Endothelial cell (in vitro differentiated cells): Measurements from ENCODE around the gene CFAP221. TPM values are rescaled to one million over a fixed set of nuclear protein-coding genes. Genes with fewer than 3 reads are reported as not detected.

Experiments
- DNase-seq: peaks from one replicate; pipeline ENCODE4 v3.0.0; 2021; ENCODE audit warnings: low spot score
- H3K27ac Mint-ChIP-seq: one replicate; pipeline ENCODE4 v1.8.0; 2021; ENCODE audit warnings: mixed read lengths, inconsistent platforms; ENCODE audit not compliant: unreplicated experiment
- H3K27me3 Mint-ChIP-seq: one replicate; pipeline ENCODE4 v1.8.0; 2021; ENCODE audit warnings: mild to moderate bottlenecking, moderate library complexity, mixed read lengths, inconsistent platforms; ENCODE audit not compliant: unreplicated experiment
- H3K36me3 Mint-ChIP-seq: one replicate; pipeline ENCODE4 v1.8.0; 2021; ENCODE audit warnings: mild to moderate bottlenecking, low read depth, mixed read lengths, inconsistent platforms; ENCODE audit not compliant: unreplicated experiment
- H3K4me1 Mint-ChIP-seq: one replicate; pipeline ENCODE4 v1.8.0; 2021; ENCODE audit warnings: mild to moderate bottlenecking, mixed read lengths, inconsistent platforms; ENCODE audit not compliant: unreplicated experiment
- H3K4me3 Mint-ChIP-seq: one replicate; pipeline ENCODE4 v1.8.0; 2021; ENCODE audit warnings: mild to moderate bottlenecking, mixed read lengths, inconsistent platforms; ENCODE audit not compliant: unreplicated experiment
- H3K9me3 Mint-ChIP-seq: one replicate; pipeline ENCODE4 v1.8.0; 2021; ENCODE audit warnings: mixed read lengths, inconsistent platforms; ENCODE audit not compliant: unreplicated experiment
- CTCF ChIP-seq: fragments of 200-600 bp; sonication (generic); IDR thresholded peaks from one replicate; pipeline ENCODE4 v1.5.0; 2021; ENCODE audit warnings: antibody characterized with exemption; ENCODE audit not compliant: unreplicated experiment
- total RNA-seq: library from RNA; stranded (reverse); fragmentation: NEBNext Ultra II Directional; extraction: Animal tissue kit (Norgen Biotek cat#: 25700); gene quantifications from one replicate; pipeline ENCODE4 v1.2.1, GENCODE V29; 2021; ENCODE audit not compliant: unreplicated experiment

Gene CFAP221
- total RNA-seq, 1 donor from 2014 or later, result 1.1 TPM

DNA sequence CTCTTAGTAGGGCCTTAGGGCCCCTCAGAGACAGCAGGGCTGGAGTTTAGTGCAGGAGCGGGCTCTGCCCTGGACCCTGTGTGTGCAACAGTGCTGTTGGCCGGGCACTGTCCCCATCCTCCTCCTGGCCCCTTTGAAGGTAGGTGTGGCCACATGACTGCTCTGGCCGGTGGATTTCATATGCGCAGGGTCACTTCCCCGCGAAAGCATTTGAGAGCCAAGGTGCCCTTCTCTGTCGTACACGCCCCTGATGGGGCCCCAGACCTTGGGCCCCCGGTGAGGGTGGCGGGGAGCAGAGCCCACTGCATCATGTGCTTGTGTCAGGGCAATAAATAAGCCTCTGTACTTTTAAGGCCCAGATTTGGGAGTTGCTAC is 150.2 kb downstream of the CFAP221 start:
- no peak for DNase-seq
- H3K36me3 Mint-ChIP-seq, result peaks cover 20% of the 10 kb centered on the region
- no peak overlapping the region for H3K27ac Mint-ChIP-seq
- no peaks in the 10 kb centered on the region for H3K9me3 Mint-ChIP-seq
- H3K27me3 Mint-ChIP-seq, result peaks cover 10% of the 10 kb centered on the region
- TF ChIP-seq CTCF, result no peak
- H3K4me3 Mint-ChIP-seq, result no peak overlapping the region
- peaks cover 42% of the 10 kb centered on the region for H3K4me1 Mint-ChIP-seq

DNA sequence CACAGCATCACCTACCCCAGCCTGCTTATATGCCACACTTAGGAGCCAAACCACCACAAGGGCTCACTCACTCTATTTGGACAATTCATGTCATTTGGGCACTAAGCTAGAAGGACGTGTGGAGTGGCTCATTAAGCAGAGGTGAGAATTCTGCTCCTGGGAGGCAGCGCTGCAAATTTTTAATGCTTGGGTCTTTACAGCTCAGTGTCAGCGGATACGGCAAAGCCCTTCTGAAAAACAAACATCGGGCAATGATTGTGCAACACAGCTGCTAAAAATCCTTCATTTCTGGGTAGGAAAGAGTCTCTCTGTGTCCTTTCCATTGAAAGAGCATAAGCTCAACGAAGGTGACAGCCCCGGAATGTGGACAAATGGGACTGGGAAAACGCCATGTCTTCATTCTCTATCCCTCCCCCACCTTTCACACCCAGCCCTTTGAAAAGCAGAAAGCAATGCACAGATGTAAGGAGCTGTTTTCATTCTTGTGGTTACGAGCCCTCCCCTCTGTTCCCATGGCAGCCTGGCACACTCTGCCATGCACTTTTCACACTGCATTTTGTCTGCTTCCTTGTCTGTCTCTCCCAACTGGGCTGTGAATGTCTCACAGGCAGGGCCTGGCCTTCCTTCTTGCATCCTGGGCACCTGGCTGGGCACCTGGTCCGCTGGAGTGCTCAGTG is 150.7 kb downstream of the CFAP221 start:
- Mint-ChIP-seq H3K27me3 (peaks cover 10% of the 10 kb centered on the region), H3K9me3 (no peaks in the 10 kb centered on the region), H3K27ac (no peak overlapping the region), H3K4me3 (no peak overlapping the region), H3K36me3 (peaks cover 20% of the 10 kb centered on the region), H3K4me1 (peaks cover 47% of the 10 kb centered on the region)
- DNase-seq, result no peak
- no peak for TF ChIP-seq CTCF

DNA sequence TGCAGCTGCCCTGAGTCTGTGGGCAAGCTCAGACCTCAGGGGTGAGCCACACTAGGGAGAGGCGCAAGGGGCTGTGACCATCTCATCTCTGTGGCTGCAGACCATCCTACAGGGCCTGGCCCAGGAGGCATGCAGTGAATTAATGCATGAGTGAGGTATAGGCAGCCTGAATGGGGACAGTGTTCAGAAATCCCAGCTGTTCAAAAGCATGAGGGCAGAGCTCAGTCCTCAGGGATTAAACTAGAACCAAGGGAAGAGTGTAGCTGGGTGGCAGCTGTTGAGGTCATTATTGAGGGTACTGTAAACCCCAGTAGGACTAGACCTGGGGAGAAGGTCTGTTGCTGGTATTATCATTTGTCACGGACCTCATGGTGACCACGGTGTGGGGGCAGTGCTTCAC is 151.8 kb downstream of the CFAP221 start:
- H3K4me1 Mint-ChIP-seq, result peaks cover 56% of the 10 kb centered on the region
- H3K36me3 Mint-ChIP-seq, result peaks cover 20% of the 10 kb centered on the region
- no peak overlapping the region for H3K4me3 Mint-ChIP-seq
- no peak for TF ChIP-seq CTCF
- H3K27ac Mint-ChIP-seq, result no peak overlapping the region
- DNase-seq, result no peak
- H3K27me3 Mint-ChIP-seq, result peaks cover 12% of the 10 kb centered on the region
- H3K9me3 Mint-ChIP-seq, result no peaks in the 10 kb centered on the region

DNA sequence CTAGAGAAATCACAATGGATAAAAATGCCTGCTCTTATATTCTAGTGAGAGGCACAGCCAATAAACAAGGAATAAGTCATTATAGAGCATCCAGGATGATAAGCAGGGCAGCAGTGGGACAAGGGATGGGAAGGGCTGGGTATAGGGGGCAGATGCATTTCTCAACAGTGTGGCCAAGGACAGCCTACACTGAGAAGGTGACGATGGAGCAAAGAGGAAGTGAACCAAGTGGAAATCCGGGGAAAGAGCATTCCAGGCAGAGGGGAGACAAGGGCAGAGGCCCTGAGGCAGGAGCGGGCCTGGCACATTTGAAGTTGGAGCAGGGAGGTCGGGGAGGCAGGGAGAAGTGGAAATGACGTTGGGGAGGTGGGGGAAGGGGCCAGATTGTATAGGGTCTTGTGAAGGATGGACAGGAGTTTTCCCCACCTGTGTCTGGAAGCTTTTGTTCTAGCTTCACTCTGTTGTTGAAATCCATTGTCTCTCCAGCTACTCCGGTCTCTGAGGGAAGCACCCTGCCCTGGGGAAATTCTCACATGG is 152.3 kb downstream of the CFAP221 start:
- Mint-ChIP-seq H3K9me3 (no peaks in the 10 kb centered on the region), H3K27ac (peak overlapping the region; percentile 25), H3K4me1 (peaks cover 61% of the 10 kb centered on the region)

More for the DNA sequence above, 152.3 kb downstream of the CFAP221 start:
- H3K4me3 Mint-ChIP-seq, result peak overlapping the region; percentile 68
- TF ChIP-seq CTCF, result no peak
- H3K36me3 Mint-ChIP-seq, result peaks cover 20% of the 10 kb centered on the region
- no peak for DNase-seq
- H3K27me3 Mint-ChIP-seq, result peaks cover 12% of the 10 kb centered on the region
